Left ventricle myocardium inferior (tissue), 1 donor: ENCODE results near the gene SS18L1. TPM values are rescaled to one million over a fixed set of nuclear protein-coding genes. Genes with fewer than 3 reads are reported as not detected.

Experiments
- DNase-seq: peaks from one replicate; pipeline ENCODE4 v3.0.0-alpha.2; 2020
- H3K27ac ChIP-seq: fragments of 200-600 bp; replicated peaks from 2 replicates; pipeline ENCODE4 v1.8.0; 2021
- H3K27me3 ChIP-seq: fragments of 200-600 bp; 2 replicates; pipeline ENCODE4 v1.8.0; 2021; ENCODE audit warnings: low read depth
- H3K36me3 ChIP-seq: fragments of 200-600 bp; 2 replicates; pipeline ENCODE4 v1.8.0; 2021
- H3K4me1 ChIP-seq: fragments of 200-600 bp; 2 replicates; pipeline ENCODE4 v1.8.0; 2021
- H3K4me3 ChIP-seq: fragments of 200-600 bp; 2 replicates; pipeline ENCODE4 v1.8.0; 2021; ENCODE audit warnings: mild to moderate bottlenecking, moderate library complexity
- H3K9me3 ChIP-seq: fragments of 200-600 bp; replicated peaks from 2 replicates; pipeline ENCODE4 v1.8.0; 2021
- CTCF ChIP-seq: fragments of 200-600 bp; IDR thresholded peaks from 2 replicates; pipeline ENCODE4 v1.8.0; 2021; ENCODE audit warnings: antibody characterized with exemption, mild to moderate bottlenecking, borderline replicate concordance
- intact Hi-C: fragments of 100-400 bp; cut with micrococcal nuclease; formaldehyde crosslinking; loops from one replicate; pipeline ENCODE4 v1.11.0; 2022
- total RNA-seq: library from RNA; stranded (reverse); fragmentation: NEBNext Ultra II Directional; extraction: Animal tissue kit (Norgen Biotek cat#: 25700); gene quantifications from one replicate; pipeline ENCODE4 v1.2.1, GENCODE V29; 2021
- donor health status: DM: no; HTN: yes; CAD: no; lungs with severe emphysema.

SS18L1 gene
- total RNA-seq, 1 donor from 2014 or later, result 9.0 TPM

- peaks cover 3% of the 10 kb centered on the region for H3K4me1 ChIP-seq
- intact Hi-C loops, result no loop called here
- no peaks in the 10 kb centered on the region for H3K36me3 ChIP-seq
- H3K4me3 ChIP-seq, result no peak overlapping the region
- no peak for DNase-seq
- peaks cover 57% of the 10 kb centered on the region for H3K27me3 ChIP-seq
- H3K27ac ChIP-seq, result no peak overlapping the region
- no peaks in the 10 kb centered on the region for H3K9me3 ChIP-seq
- no peak for TF ChIP-seq CTCF
These were observed 68.3 kb downstream of the SS18L1 start for GRCh38 chr20:62211769-62212288.

GRCh38 chr20:62212299-62212698 is 68.7 kb downstream of the SS18L1 start:
- intact Hi-C loops, result no loop called here
- no peak for DNase-seq
- no peak for TF ChIP-seq CTCF
- peaks cover 3% of the 10 kb centered on the region for H3K4me1 ChIP-seq
- no peak overlapping the region for H3K27ac ChIP-seq
- peaks cover 62% of the 10 kb centered on the region for H3K27me3 ChIP-seq
- H3K9me3 ChIP-seq, result no peaks in the 10 kb centered on the region
- H3K4me3 ChIP-seq, result no peak overlapping the region
- no peaks in the 10 kb centered on the region for H3K36me3 ChIP-seq

- Histone ChIP-seq H3K27me3 (peaks cover 80% of the 10 kb centered on the region), H3K9me3 (no peaks in the 10 kb centered on the region), H3K36me3 (no peaks in the 10 kb centered on the region), H3K4me3 (no peak overlapping the region), H3K4me1 (peaks cover 5% of the 10 kb centered on the region), H3K27ac (no peak overlapping the region)
- intact Hi-C loops, result no loop called here
- no peak for TF ChIP-seq CTCF
- no peak for DNase-seq
These were observed 70.5 kb downstream of the SS18L1 start for GRCh38 chr20:62214067-62214466.

- intact Hi-C loops, result no loop called here
- peaks cover 84% of the 10 kb centered on the region for H3K27me3 ChIP-seq
- DNase-seq, result no peak
- peaks cover 12% of the 10 kb centered on the region for H3K4me1 ChIP-seq
- no peak overlapping the region for H3K4me3 ChIP-seq
- no peak for TF ChIP-seq CTCF
- H3K9me3 ChIP-seq, result no peaks in the 10 kb centered on the region
- no peak overlapping the region for H3K27ac ChIP-seq
- no peaks in the 10 kb centered on the region for H3K36me3 ChIP-seq
These were observed 71.7 kb downstream of the SS18L1 start for GRCh38 chr20:62215020-62215990.

- no peak for DNase-seq
- no peak for TF ChIP-seq CTCF
- intact Hi-C loops, result no loop called here
- H3K9me3 ChIP-seq, result no peaks in the 10 kb centered on the region
- no peak overlapping the region for H3K27ac ChIP-seq
- H3K4me1 ChIP-seq, result peaks cover 20% of the 10 kb centered on the region
- peaks cover 84% of the 10 kb centered on the region for H3K27me3 ChIP-seq
- no peaks in the 10 kb centered on the region for H3K36me3 ChIP-seq
- H3K4me3 ChIP-seq, result no peak overlapping the region
These were observed 72.5 kb downstream of the SS18L1 start for GRCh38 chr20:62215991-62216635.
